Testis (tissue), 3 donors: Measurements from ENCODE around the gene SDF4. TPM values are rescaled to one million over a fixed set of nuclear protein-coding genes. Genes with fewer than 3 reads are reported as not detected.

Source experiments
- DNase-seq: peaks from one replicate; pipeline ENCODE4 v3.0.0-alpha.2; 2019
- H3K27ac ChIP-seq, 2 donors: fragments of 200-600 bp; sonication (generic); one replicate each; pipeline ENCODE4 v1.5.1; 2019
- H3K27me3 ChIP-seq: fragments of 200-600 bp; sonication (generic); one replicate; pipeline ENCODE4 v1.5.1; 2019
- H3K36me3 ChIP-seq: fragments of 200-600 bp; sonication (generic); one replicate; pipeline ENCODE4 v1.5.1; 2017; ENCODE audit warnings: low read depth; ENCODE audit errors: missing control alignments
- H3K4me1 ChIP-seq: fragments of 200-600 bp; sonication (generic); one replicate; pipeline ENCODE4 v1.5.1; 2019
- H3K4me3 ChIP-seq, 2 donors: fragments of 200-600 bp; sonication (generic); one replicate each; pipeline ENCODE4 v1.5.1; 2017 to 2019
- H3K9me3 ChIP-seq: fragments of 200-600 bp; sonication (generic); one replicate; pipeline ENCODE4 v1.5.1; 2017
- CTCF ChIP-seq, 3 experiments: fragments of 450-650 bp in 2 of 3; fragments of 200-600 bp in 1 of 3; sonication (generic) in 1 of 3; IDR thresholded peaks; one replicate each; pipeline ENCODE4 v1.5.1; 2016 to 2019; ENCODE audit warnings: antibody characterized with exemption in 3 of 3, mild to moderate bottlenecking in 2 of 3, moderate library complexity in 1 of 3
- POLR2A ChIP-seq: fragments of 450-650 bp; IDR thresholded peaks from one replicate; pipeline ENCODE4 v1.6.1; 2017; ENCODE audit warnings: antibody characterized with exemption, mild to moderate bottlenecking, moderate library complexity
- WGBS, 2 donors: methylation state at CpG; one replicate each; pipeline ENCODE4 v1.1.5; 2018; 5-methylcytosine and 5-hydroxymethylcytosine counted together
- intact Hi-C: fragments of 100-400 bp; cut with DNase I; formaldehyde crosslinking; loops from one replicate; pipeline ENCODE4 v1.15.1; 2023; ENCODE audit warnings: low total_unique reads
- polyA plus RNA-seq: library from polyadenylated mRNA; stranded (reverse); fragments of 350-450 nt; fragmentation: Illumina TruSeq; extraction: RNeasy Lipid Tissue Mini Kit (QIAGEN cat#74804); gene quantifications from one replicate; pipeline ENCODE4 v1.2.3, GENCODE V29; 2014; ENCODE audit warnings: low read depth, low replicate concordance; ENCODE audit not compliant: insufficient read depth
- total RNA-seq, 2 donors: library from RNA; depleted of rRNA; stranded (reverse); fragments of >200 nt; gene quantifications; one replicate each; pipeline ENCODE4 v1.2.3, GENCODE V29; 2016

SDF4 gene
- total and polyA plus RNA-seq, 3 donors from 2014 or later = 146 to 167 (median 158) TPM

DNA sequence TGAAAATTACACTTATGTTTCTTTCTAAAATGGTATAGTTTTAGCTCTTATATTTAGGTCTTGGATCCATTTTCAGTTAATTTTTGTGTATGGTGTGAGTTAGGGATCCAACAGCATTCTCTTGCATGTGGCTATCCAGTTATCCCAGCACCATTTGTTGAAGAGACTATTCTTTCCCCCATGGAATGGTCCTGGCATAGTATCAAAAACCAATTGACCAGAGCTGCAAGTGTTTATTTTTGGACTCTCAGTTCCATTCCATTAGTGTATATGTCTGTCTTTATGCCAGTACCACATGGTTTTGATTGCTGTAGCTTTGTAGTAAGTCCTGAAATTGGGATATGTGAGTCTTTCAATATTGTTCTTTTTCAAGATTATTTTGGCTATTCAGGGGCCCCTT lies 43.9 kb downstream of the SDF4 start:
- Histone ChIP-seq H3K27ac (no peak overlapping the region), H3K36me3 (no peaks in the 10 kb centered on the region), H3K4me3 (no peak overlapping the region), H3K9me3 (no peaks in the 10 kb centered on the region), H3K27me3 (no peaks in the 10 kb centered on the region), H3K4me1 (no peaks in the 10 kb centered on the region)
- DNase-seq = no peak
- intact Hi-C loops = no loop called here
- TF ChIP-seq POLR2A = no peak
- no peak for TF ChIP-seq CTCF (IDR thresholded peaks at IDR 0.05)

DNA sequence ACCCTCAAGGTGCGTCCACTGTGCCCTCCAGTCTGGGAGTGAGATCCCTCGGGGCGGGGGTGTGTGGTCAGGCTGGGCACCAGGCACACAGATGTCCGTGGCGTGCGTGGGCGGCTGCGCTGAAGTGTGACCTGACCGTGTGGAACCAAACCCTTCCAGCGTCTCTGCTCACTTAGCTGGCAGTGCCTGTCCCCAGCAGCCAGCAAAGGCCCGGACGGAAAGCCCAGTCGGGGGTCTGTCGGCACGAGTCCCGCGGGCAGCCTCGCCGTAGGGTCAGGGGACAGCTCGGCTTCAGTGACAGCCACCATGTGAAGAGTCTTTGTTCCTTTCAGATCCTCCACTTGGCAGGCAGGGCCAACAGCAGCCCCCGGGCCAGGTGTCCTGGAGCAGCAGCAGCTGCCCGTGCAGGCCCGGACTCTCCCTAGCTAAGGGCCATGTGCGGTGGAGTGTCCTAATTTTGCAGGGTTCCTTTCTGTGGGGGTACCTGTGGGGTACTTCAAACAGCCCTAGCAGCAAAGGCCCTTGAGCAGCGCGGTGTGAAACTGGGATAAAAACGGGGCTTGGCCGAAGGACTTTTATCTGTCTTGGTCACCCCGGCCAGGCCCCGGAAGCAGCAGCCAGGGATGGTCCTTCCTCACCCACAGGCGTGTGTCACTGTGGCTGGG lies 46.6 kb downstream of the SDF4 start:
- H3K27ac ChIP-seq = no peak overlapping the region
- no peaks in the 10 kb centered on the region for H3K27me3 ChIP-seq
- no peaks in the 10 kb centered on the region for H3K9me3 ChIP-seq
- TF ChIP-seq POLR2A = no peak
- TF ChIP-seq CTCF (IDR thresholded peaks at IDR 0.05) = no peak
- 86 to 87% methylated on average over 16 to 31 of the region's 31 CpGs for WGBS, 2 donors
- no peaks in the 10 kb centered on the region for H3K4me1 ChIP-seq
- H3K36me3 ChIP-seq = no peaks in the 10 kb centered on the region
- intact Hi-C loops = no loop called here
- H3K4me3 ChIP-seq = no peak overlapping the region
- DNase-seq = no peak

DNA sequence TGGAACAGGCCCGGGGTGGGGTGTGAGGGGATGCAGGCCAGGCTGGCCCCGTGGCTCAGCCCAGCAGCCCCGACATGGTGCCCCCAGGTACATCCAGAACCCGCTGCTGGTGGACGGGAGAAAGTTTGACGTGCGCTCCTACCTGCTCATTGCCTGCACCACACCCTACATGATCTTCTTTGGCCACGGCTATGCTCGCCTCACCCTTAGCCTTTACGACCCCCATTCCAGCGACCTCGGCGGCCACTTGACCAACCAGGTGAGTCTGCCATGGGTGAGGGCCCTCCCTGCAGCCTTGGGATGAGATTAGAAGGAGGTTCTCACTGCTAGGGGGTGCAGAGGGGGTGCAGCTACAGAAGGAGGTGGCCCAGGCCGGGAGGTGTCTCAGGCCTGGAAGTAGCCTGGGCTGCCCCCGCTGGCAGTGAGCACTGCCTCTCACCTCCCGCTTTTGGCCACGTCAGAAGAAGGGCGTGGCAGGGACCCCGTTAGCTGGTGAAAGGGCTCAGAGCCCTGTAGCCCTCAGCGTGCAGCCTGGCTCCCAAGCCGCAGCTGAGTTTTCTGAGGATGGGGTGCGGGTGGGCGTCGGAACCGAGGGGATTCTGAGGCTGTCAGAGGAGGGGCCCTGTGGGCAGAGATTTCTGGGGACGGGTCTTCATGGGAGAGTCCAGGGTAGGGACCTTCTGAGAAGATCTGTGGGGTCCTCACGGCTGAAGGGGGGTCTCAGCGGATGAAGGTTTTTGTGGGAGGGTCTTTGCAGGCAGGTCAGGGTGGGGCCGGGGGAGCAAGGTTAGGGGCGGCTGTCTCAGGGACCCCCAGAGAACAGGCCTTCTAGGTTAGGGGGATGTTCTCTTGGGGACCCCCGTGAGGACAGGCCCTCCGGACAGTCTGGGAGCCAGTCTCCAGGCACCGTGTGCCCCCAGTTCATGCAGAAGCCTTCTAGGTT lies 47.7 kb downstream of the SDF4 start:
- intact Hi-C loops = no loop called here
- 82 to 85% methylated on average over 26 to 33 of the region's 33 CpGs for WGBS, 2 donors
- Histone ChIP-seq H3K27ac (no peak overlapping the region), H3K4me3 (no peak overlapping the region), H3K9me3 (no peaks in the 10 kb centered on the region), H3K27me3 (no peaks in the 10 kb centered on the region), H3K4me1 (no peaks in the 10 kb centered on the region), H3K36me3 (no peaks in the 10 kb centered on the region)
- no peak for DNase-seq
- no peak for TF ChIP-seq POLR2A
- TF ChIP-seq CTCF (IDR thresholded peaks at IDR 0.05) = no peak

- DNase-seq = no peak
- Histone ChIP-seq H3K27ac (no peak overlapping the region), H3K27me3 (no peaks in the 10 kb centered on the region), H3K36me3 (no peaks in the 10 kb centered on the region), H3K4me1 (no peaks in the 10 kb centered on the region), H3K4me3 (no peak overlapping the region), H3K9me3 (no peaks in the 10 kb centered on the region)
- WGBS, 2 donors = 59 to 73% methylated on average over 20 to 21 of the region's 21 CpGs
- TF ChIP-seq POLR2A (no peak), CTCF (IDR thresholded peaks at IDR 0.05) (no peak)
- intact Hi-C loops = no loop called here
Measured at GRCh38 chr1:1183221-1183747, 48.5 kb downstream of the SDF4 start.
